Natural killer cell (primary cell): ENCODE data around the gene CAMTA1. TPM values are rescaled to one million over a fixed set of nuclear protein-coding genes. Genes with fewer than 3 reads are reported as not detected.

Source experiments
- ATAC-seq, 3 donors: fragments of 150-1000 bp in 2 of 3; fragments of 200-7000 bp in 1 of 3; cut with Tn5 transposase; 1 replicate in 1 of 3; 2 replicates in 2 of 3; pipeline ENCODE4 v1.10.0; 2021; ENCODE audit warnings: mild to moderate bottlenecking in 2 of 3, moderate library complexity in 2 of 3
- DNase-seq, 2 donors: peaks; one replicate each; pipeline versions ENCODE4 v3.0.0 to v3.0.0-alpha.2; 2013 to 2021; ENCODE audit warnings: mixed read lengths in 1 of 2
- H3K27ac ChIP-seq: one replicate; pipeline ENCODE4 v1.5.1; 2013; ENCODE audit warnings: mild to moderate bottlenecking, low read length
- H3K27me3 ChIP-seq: one replicate; pipeline ENCODE4 v1.6.1; 2013; ENCODE audit warnings: low read length; ENCODE audit not compliant: control insufficient read depth, insufficient read depth
- H3K36me3 ChIP-seq: one replicate; pipeline ENCODE4 v1.6.1; 2013; ENCODE audit warnings: low read length; ENCODE audit not compliant: control insufficient read depth, insufficient read depth
- H3K4me1 ChIP-seq: one replicate; pipeline ENCODE4 v1.6.1; 2013; ENCODE audit warnings: low read length; ENCODE audit not compliant: control insufficient read depth, insufficient read depth
- H3K4me3 ChIP-seq: one replicate; pipeline ENCODE4 v1.5.1; 2013; ENCODE audit warnings: low read length
- H3K9me3 ChIP-seq: one replicate; pipeline ENCODE4 v1.6.1; 2013; ENCODE audit warnings: low read length; ENCODE audit not compliant: control insufficient read depth, insufficient read depth
- H3K27ac Mint-ChIP-seq, 2 donors: one replicate each; pipeline ENCODE4 v1.8.0; 2022; ENCODE audit warnings: mild to moderate bottlenecking in 2 of 2, mixed read lengths in 2 of 2, moderate library complexity in 1 of 2
- H3K27me3 Mint-ChIP-seq, 2 donors: one replicate each; pipeline ENCODE4 v1.8.0; 2022; ENCODE audit warnings: low read depth in 2 of 2, mixed read lengths in 2 of 2
- H3K36me3 Mint-ChIP-seq: one replicate; pipeline ENCODE4 v1.8.0; 2022; ENCODE audit warnings: mixed read lengths
- H3K4me1 Mint-ChIP-seq, 2 donors: one replicate each; pipeline ENCODE4 v1.8.0; 2022; ENCODE audit warnings: mixed read lengths in 2 of 2
- H3K4me3 Mint-ChIP-seq: one replicate; pipeline ENCODE4 v1.8.0; 2022; ENCODE audit warnings: mild to moderate bottlenecking, moderate library complexity, mixed read lengths
- H3K9me3 Mint-ChIP-seq, 2 donors: one replicate each; pipeline ENCODE4 v1.8.0; 2022; ENCODE audit warnings: mixed read lengths in 2 of 2
- WGBS: methylation state at CpG from one replicate; pipeline ENCODE4 v1.1.7; 2013; ENCODE audit warnings: missing lambda C conversion rate; ENCODE audit not compliant: insufficient coverage; 5-methylcytosine and 5-hydroxymethylcytosine counted together
- intact Hi-C: fragments of 100-400 bp; cut with micrococcal nuclease; formaldehyde crosslinking; loops from one replicate; pipeline ENCODE4 v1.14.2; 2022
- total RNA-seq, 4 donors: library from RNA; stranded (reverse); fragments of 120-200 nt in 1 of 4; gene quantifications; one replicate each; pipeline versions ENCODE4 v1.2.3 to v1.2.4, GENCODE V29; 2013 to 2022
- TF ChIP-seq, protein P1 (sequence below): fragments of 200-600 bp; IDR thresholded peaks from one replicate; pipeline ENCODE4 v1.8.0; 2022; ENCODE audit warnings: antibody characterized with exemption

The CAMTA1 gene
- total RNA-seq, 3 donors from 2014 or later (not counting 1 experiment from before 2014, with no cell fraction given) = 40.6 to 53.3 (median 44.9) TPM

- no peak overlapping the region for H3K4me3 ChIP-seq
- 71% methylated on average over 4 of the region's 4 CpGs for WGBS
- no peak overlapping the region for H3K27ac ChIP-seq
- ATAC-seq (no peak), DNase-seq (no peak)
- intact Hi-C loops = no loop called here
- H3K4me1 ChIP-seq = peaks cover 4% of the 10 kb centered on the region
- no peaks in the 10 kb centered on the region for H3K9me3 ChIP-seq
- H3K27me3 Mint-ChIP-seq = peaks cover 7 to 10% of the 10 kb centered on the region in 2 donors
- no peak overlapping the region for H3K4me3 Mint-ChIP-seq
- H3K9me3 Mint-ChIP-seq = no peaks in the 10 kb centered on the region
- H3K36me3 ChIP-seq = no peaks in the 10 kb centered on the region
- no peaks in the 10 kb centered on the region for H3K4me1 Mint-ChIP-seq
- no peak overlapping the region for H3K27ac Mint-ChIP-seq
- no peaks in the 10 kb centered on the region for H3K27me3 ChIP-seq
- no peaks in the 10 kb centered on the region for H3K36me3 Mint-ChIP-seq
- TF ChIP-seq, protein P1, sequence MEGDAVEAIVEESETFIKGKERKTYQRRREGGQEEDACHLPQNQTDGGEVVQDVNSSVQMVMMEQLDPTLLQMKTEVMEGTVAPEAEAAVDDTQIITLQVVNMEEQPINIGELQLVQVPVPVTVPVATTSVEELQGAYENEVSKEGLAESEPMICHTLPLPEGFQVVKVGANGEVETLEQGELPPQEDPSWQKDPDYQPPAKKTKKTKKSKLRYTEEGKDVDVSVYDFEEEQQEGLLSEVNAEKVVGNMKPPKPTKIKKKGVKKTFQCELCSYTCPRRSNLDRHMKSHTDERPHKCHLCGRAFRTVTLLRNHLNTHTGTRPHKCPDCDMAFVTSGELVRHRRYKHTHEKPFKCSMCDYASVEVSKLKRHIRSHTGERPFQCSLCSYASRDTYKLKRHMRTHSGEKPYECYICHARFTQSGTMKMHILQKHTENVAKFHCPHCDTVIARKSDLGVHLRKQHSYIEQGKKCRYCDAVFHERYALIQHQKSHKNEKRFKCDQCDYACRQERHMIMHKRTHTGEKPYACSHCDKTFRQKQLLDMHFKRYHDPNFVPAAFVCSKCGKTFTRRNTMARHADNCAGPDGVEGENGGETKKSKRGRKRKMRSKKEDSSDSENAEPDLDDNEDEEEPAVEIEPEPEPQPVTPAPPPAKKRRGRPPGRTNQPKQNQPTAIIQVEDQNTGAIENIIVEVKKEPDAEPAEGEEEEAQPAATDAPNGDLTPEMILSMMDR = no peak
Measured at GRCh38 chr1:6927626-6928025, 142.4 kb downstream of the CAMTA1 start.

- Mint-ChIP-seq H3K9me3 (no peaks in the 10 kb centered on the region), H3K27ac (no peak overlapping the region), H3K4me3 (no peak overlapping the region), H3K27me3 (peaks cover 7 to 10% of the 10 kb centered on the region in 2 donors), H3K4me1 (no peaks in the 10 kb centered on the region), H3K36me3 (no peaks in the 10 kb centered on the region)
- Histone ChIP-seq H3K4me1 (peaks cover 3% of the 10 kb centered on the region), H3K36me3 (no peaks in the 10 kb centered on the region), H3K9me3 (no peaks in the 10 kb centered on the region), H3K27ac (no peak overlapping the region), H3K27me3 (no peaks in the 10 kb centered on the region), H3K4me3 (no peak overlapping the region)
- intact Hi-C loops = no loop called here
- WGBS = 82% methylated on average over 12 of the region's 12 CpGs
- ATAC-seq (no peak), DNase-seq (no peak)
- TF ChIP-seq, protein P1 = no peak
Measured at GRCh38 chr1:6928106-6928885, 143.0 kb downstream of the CAMTA1 start.

DNA sequence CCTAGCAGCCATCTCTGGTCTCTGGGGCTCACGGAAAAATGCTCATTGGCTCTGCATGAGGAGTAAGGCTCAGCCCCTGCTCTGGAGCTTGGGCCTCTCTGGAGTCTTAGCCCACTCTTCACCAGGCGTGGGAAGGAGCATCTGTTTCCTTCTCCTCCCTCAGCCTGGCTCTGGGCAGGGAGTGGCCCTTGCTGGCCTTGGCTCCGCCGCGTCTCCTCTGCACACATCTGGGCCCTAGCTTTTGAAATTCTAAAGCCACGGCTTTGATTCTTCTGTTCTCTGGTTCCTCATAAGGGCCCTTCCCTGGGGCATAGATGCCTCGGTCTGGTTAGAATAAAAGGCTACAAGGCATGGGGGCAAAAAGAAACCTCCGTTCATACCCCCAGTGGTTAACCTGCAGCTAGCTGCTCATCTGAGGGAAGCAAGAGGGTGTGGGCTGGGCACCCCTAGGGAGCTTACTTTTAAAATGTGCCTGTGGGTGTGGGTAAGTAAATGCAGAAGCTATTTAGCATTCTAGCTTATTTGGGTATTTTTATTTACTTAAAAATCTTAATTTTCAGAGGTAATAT, 145.6 kb downstream of the CAMTA1 start:
- Mint-ChIP-seq H3K4me1 (no peaks in the 10 kb centered on the region), H3K4me3 (no peak overlapping the region), H3K9me3 (no peaks in the 10 kb centered on the region), H3K27me3 (peaks cover 10 to 12% of the 10 kb centered on the region in 2 donors), H3K27ac (no peak overlapping the region), H3K36me3 (no peaks in the 10 kb centered on the region)
- Histone ChIP-seq H3K9me3 (no peaks in the 10 kb centered on the region), H3K4me1 (no peaks in the 10 kb centered on the region), H3K36me3 (no peaks in the 10 kb centered on the region), H3K27ac (no peak overlapping the region), H3K27me3 (peaks cover 7% of the 10 kb centered on the region), H3K4me3 (no peak overlapping the region)
- intact Hi-C loops = no loop called here
- TF ChIP-seq, protein P1 = no peak
- ATAC-seq (no peak), DNase-seq (no peak)
- WGBS = 62% methylated on average over 8 of the region's 8 CpGs
